Hypothalamus (tissue), 51 donors: ENCODE results near the gene TTBK1.
A peak's percentile ranks its signal among the peaks of the same experiment; 100 is the strongest.

Source experiments
- DNase-seq, 51 donors: peaks; one replicate each; lab custom pipeline; 2025; lab: John Stamatoyannopoulos, UW

The TTBK1 gene

DNA sequence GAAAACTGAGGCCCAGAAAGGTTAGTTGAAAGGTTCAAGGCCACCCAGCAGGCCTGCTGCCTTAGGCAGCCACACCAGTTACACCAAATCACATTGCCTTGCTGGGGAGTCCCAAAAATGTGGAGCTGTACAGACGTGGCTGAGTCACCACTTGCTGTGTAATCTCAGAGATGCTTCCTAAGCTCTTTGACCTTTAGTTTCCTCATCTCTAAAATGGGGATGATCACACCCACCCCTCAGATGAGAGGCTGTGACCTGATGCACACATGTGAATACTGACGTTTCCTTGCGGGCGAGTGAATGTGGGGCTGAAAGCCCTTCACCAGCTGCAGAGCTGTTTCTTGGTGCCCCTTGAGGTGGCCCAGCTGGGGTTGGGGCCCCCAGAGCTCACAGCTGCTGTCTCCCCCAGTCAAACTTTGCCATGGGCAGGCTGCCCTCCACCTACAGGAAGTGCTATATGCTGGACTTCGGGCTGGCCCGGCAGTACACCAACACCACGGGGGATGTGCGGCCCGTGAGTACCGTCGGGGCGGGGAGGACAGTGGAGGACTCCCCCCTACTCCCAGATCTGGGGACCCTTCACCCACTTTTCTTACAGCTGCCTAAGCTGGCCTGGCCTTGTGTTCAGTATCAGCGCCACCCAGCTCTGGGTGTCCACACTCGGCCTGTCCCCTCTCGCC lies 11.0 kb downstream of the TTBK1 start:
- no peak for DNase-seq

DNA sequence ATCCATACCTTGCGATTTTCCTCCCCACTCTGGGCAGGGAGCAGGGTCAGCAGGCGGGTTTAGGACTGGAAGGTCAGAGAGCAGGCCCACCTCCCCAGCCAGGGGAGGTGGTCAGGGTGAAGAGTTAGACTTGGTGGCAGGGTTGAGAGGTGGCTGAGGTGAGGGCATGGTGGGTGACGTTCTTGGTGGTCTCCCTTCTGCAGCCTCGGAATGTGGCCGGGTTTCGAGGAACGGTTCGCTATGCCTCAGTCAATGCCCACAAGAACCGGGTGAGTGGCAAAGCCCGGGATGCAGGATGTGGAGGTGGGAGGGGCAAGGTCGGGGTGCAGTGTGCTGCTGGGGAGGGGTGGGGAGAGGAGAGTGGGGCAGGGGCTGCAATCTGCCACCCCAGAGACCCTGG lies 11.6 kb downstream of the TTBK1 start:
- no peak for DNase-seq

DNA sequence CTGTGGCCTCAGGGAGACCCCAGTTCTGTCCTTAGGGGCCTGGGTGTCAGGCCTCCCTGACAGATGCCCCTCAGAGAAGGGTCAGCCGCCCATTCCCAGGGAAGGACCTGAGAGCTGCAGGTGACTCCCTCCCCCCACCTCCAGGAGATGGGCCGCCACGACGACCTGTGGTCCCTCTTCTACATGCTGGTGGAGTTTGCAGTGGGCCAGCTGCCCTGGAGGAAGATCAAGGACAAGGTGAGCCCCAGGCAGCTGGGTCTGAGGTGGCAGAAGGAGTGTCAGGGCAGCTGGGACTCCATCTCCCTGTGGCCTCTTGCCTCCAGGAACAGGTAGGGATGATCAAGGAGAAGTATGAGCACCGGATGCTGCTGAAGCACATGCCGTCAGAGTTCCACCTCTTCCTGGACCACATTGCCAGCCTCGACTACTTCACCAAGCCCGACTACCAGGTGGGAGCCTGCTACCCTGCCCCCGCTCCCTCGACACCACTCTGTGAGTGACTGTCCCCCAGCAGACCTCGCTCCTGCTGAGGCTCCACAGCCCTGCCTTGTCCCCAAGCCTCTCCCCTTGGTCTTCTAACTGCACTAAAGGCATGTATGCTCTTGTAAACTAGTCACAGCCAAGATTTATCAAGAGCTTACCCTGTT lies 12.2 kb downstream of the TTBK1 start:
- no peak for DNase-seq

DNA sequence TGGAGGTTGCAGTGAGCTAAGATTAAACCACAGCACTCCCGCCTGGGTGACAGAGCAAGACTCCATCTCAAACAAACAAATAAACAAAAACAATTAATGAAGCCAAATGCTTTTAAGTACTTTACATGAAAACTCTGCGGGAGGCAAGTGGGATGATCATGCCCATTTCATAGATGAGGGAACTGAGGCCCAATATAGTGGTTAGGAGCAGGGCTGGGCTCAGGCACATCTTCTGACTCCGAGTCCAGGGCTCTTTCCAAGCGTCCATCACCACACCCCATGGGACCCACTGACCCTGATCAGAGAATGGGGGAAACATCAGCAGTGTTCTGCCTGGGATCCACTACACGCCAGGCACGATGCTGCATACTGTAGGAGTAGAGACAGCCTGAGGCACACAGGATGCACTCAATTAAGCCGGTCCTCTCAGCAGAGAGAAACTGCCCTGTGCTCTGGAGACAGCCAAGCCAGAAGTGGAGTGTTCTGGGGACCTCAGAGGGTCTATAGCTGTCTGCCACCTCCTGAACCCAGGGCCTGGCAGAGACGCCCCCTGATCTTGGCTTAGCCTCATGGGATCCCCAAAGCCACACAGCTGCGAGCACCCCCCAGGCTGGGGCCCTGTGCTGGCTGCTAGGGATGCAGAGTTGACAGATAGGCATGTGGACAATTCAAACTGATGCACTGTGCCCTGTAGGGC lies 13.5 kb downstream of the TTBK1 start:
- no peak for DNase-seq

DNA sequence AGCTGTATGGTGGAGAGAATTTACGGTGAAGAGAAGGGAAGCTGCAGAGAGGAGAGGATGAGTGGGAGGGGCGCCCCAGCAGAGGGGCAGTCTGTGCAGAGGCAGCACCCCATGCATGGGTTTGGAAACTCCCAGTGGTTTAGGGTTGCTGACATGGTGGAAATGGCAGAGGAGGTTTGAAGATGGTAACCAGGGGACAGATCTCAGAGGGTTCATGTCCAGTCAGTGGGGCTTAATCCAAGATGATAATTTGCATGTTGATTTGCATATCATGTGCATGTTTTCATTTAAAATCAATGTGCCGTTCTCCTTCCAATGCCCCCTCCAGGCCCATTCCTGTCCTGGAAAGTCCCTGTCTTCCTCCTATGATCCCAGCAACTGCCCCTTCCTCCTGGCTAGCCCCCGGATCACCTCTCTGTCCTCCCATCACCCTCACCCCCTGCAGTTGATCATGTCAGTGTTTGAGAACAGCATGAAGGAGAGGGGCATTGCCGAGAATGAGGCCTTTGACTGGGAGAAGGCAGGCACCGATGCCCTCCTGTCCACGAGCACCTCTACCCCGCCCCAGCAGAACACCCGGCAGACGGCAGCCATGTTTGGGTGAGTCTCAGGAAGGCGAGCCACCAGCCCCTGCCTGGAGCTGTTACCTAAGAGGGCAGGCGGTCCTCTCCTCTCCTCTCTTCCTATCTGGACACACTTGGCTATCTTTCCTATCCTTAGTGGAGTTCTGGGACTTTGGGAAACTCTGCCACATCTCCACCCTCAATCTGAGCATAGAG lies 14.3 kb downstream of the TTBK1 start:
- no peak for DNase-seq

DNA sequence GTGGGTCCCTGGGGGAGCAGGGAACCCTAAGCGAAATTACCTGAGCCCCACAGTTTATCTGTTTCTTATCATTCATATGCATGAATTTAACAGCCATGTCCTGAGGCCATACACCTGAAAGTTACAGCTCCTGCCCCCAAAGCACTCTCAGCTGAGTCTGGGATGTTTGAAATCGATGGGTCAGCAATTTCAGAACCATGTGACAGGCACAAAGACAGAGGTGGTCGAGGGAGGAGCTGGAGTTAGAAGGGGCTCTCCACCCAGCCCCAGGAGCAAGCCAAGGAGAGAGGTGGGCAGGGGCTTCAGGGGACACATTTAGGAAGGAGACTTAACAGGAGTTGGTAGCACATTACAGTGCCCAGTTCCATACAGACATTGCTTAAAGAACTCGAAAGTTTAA lies 14.9 kb downstream of the TTBK1 start:
- DNase-seq, result no peak

DNA sequence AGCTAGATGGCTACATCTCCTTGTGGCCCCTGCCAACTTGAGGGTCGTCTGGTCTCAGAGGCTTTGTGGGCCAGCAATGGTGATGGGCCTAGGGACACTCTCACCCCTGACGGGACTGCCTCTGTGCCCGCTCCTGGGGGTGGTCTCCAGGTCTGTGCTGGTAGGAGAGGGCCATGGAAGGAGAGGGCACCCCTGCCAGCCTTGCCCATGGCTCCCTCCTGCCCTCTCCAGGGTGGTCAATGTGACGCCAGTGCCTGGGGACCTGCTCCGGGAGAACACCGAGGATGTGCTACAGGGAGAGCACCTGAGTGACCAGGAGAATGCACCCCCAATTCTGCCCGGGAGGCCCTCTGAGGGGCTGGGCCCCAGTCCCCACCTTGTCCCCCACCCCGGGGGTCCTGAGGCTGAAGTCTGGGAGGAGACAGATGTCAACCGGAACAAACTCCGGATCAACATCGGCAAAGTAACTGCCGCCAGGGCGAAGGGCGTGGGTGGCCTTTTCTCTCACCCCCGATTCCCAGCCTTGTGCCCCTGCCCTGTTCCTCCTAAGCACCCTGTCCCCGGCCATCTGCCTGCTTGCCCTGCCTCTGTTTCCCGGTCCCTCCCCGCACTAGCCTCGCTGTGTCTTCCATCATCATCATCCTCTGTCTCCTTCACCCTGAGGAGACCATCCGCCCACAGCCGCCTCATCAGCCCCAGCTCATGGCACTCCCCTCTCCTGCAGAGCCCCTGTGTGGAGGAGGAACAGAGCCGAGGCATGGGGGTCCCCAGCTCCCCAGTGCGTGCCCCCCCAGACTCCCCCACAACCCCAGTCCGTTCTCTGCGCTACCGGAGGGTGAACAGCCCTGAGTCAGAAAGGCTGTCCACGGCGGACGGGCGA lies 15.8 kb downstream of the TTBK1 start:
- DNase-seq, result no peak

DNA sequence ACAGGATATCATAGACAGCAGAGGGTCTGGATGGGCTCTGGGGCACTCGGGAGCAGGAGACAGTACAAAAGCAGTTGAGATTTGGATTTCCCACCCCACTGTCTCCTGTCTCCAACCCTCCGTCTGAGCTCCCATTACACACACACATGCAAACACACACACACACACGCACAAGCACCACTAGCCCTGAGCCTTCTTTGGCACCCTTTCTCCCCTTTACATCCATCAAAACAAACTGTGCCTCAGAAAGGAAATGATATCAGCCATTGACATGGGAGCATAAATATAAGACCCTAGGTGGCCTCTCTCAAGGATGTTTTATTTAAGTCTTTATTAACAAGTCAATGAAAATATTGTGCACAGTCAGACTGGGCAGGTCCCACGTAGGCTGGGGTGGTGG lies 17.5 kb downstream of the TTBK1 start:
- no peak for DNase-seq

DNA sequence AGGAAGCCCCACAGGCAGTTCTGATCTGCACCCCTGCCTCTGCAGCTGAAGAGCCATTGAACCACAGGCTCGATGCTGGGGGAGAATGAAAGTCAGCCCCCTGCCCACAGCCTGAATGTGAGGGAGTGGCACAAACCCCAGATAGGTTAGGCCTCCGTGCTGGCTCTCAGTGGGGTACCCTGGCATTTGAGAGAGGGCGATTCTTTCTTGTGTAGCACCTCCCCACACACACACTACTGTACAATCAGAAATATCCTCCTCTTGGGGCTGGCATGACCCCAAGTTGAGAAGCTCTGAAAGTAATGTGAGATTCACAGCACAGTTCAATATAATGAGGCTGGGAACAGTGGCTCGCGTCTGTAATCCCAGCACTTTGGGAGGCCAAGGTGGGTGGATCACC lies 17.9 kb downstream of the TTBK1 start:
- DNase-seq, result no peak

DNA sequence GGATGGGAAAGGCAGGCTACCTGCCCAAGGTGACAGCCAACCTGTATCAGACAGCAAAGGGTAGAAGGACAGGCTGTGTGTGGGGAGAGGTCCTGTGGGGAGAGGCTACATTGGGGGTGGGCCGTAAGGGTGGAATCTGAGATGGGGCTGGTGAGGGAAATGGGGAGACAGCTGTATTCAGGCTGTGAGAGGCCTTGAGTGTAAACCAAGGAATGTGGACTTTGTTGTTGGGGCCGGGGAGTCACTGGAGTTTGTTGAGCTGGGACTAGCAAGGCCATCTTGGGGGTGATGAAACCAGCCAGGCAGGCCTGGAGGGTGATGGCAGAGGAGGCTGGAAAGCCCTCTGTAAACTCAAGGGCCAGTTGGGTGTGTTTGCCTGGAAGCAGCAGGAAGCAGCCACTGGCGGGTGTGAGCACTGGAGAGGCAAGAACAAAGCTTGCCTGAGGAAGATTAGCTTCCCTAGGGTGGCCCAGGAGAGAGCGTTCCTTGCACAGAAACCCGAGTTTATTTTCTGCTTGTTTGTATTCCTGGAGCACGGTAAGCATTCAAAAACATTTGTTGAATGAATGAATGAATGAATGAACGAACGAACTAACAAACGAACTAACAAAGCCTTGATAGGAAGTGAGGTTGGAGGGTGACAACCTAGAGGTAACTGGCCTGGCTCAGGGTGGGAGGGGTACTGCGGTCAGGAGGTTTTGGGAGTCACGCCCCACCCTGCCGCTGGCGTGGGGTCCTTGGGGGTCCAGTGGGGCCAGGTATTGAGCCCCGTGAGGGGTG lies 18.9 kb downstream of the TTBK1 start:
- peak in 1 of 51 donors; percentile 8 for DNase-seq

DNA sequence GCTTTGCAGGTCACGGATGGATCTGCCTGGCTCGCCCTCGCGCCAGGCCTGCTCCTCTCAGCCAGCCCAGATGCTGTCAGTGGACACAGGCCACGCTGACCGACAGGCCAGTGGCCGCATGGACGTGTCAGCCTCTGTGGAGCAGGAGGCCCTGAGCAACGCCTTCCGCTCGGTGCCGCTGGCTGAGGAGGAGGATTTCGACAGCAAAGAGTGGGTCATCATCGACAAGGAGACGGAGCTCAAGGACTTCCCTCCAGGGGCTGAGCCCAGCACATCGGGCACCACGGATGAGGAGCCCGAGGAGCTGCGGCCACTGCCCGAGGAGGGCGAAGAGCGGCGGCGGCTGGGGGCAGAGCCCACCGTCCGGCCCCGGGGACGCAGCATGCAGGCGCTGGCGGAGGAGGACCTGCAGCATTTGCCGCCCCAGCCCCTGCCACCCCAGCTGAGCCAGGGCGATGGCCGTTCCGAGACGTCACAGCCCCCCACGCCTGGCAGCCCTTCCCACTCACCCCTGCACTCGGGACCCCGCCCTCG lies 19.6 kb downstream of the TTBK1 start:
- no peak for DNase-seq

DNA sequence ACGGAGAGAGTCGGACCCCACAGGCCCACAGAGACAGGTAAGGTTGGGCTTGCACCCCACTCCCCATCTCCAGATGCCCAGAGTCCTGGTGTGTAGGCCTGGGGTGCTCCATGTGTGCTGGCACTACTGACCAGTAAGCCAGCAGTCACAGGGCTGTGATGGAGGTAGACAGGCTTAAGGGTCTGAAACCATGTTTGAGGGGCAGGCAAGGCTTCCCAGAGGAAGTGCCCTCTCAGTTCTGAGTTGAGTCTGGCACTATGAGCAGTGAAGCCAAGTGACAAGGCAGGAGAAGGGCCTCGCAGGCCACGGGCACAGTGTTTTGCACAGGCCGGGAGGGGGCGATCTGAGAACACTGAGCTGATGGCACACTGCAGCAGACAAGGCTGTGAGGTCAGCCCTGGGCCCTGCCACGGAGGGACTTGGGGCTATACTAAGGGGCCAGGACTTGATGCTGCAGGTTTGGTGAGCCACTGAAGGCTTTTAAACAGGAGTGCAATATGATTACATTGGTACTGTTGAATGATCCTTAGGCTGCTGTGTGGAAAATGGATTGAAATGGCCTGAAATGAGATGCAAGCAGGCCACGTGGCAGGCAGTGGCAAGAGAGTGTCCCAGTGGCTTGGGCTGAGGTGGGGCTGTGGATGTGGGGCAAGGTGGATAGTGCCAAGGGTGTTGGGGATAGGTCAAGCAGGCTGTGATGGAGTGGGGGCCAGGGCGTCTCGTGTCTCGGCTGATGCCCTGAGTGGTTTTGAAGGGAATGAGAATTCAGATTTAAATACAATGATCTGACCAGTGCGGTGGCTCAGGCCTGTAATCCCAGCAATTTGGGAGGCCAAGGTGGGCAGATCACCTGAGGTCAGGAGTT lies 20.3 kb downstream of the TTBK1 start:
- DNase-seq, result peak in 29 of 51 donors; percentile 5 to 69 (median 32)

DNA sequence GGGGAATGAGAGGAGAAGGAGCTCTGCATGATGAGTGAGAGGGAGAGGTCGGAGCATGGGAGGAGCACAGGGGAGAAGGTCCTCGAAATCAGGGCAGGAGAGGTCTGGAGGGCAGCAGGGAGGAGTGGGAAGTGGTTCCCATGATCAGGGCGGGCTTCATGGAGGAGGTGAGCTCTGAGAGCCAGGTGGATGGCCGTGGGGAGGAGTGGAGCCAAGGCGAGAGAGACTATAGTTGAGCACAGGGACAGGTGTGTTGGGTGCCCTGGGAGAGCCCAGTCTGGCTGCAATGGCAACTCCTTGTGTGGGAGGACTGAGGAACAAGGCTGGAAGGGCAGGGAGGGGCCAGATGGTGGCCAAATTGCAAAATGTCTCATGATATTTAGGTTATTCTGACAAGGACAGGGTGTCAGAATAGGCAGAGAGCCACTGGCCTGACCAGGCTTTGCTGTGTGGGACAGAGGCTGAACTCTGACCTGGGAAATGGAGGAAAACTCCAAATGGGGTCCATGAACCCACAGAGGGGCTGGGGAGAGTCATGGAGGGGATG lies 21.4 kb downstream of the TTBK1 start:
- DNase-seq, result no peak

DNA sequence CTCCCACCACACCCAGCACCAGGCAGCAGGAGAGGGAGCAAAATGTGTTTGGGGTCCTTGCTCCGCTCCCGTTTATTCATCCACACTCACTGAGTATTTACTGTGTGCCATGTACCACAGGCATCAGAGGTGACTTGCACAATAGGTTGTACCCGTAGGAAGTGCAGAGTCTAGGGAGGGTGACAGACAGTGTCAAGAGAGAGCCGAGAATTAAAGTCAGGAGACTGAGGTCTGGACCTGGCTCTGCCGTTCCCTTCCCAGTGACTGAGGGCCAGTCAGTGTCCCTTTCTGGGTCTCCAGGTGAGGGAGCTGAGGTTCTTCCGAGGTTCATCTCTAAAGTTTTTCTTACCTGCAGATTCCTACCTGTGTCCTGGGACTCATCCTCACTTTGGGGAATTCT lies 22.3 kb downstream of the TTBK1 start:
- DNase-seq, result no peak

DNA sequence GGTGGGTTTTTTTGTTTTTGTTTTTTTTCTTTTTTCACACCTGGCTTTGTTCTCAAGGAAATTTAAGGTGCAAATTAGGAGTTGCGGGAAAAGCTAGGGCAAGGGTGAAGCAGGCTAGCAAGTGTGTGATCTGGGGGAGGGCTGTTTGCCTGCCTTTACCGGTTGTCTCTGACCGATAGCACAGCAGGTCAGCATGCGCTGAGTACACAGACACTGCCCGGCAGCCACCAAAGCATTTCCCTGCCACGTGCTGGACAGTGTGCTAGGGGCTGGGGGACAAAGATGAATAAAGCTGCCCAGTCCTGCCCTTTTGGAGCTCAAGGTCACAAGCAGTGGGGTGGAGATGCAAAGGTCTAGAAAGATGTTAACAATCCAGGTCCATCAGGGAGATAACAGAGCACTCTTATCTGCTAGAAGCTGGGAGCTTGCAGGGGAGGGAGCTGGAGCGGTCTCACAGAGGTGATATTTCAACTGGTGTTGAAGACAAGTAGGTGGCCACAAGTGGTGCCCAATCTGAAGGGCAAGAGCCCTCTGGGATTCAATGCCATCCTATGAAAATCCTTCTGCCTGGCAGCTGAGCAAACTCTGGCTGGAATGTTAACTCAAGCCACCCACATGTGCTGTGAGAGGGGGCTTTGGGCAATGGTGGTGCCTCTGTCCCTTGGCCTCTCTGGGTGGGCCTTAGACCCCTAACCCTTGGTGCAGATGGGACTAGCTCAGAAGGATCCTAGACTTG lies 24.5 kb downstream of the TTBK1 start:
- no peak for DNase-seq

DNA sequence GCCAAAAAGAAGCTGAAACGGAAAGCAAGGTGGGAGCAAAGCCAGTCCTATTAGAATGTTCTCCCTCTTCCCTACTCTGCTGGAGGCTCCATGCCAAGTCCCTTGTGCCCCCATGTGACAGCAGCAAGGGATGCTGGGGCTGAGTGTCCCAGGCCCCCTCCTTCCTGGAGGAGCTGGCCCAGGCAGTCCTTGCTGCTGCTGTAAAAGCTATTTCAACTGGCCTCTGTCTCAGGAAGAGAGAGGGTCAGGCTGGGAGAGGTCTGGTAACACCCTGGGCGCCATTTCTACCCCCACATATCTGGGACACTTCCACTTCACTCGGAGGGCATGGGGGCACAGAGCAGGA lies 25.0 kb downstream of the TTBK1 start:
- DNase-seq, result peak in 44 of 51 donors; percentile 19 to 81 (median 64)

DNA sequence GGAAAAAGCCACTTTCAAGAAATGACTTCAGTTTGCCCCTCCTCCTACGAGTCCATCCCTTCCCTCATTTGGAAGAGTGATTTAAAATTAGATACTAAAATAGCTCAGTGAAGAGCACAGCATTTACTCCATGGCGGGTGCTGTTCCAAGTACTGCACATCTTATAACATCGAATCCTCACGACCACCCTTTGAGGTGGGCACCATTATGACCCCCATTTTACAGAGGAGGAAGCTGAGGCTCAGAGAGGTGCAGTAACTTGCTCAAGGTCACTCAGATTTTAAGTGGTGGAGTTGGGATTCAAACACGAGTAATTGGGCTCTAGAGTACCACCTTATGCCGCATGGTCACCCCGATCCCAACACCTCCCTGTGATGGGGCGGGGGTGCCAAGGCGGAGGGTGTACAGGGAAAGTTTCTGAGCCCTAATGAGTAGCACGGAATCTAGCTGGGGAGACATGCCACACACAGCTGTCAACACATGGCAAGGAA lies 25.5 kb downstream of the TTBK1 start:
- DNase-seq, result no peak
